Liver (tissue), 3 donors: ENCODE results near the gene TAGLN.

Source experiments
- EGR1 ChIP-seq, 2 donors: IDR thresholded peaks; 2 replicates each; pipeline ENCODE4 v1.6.1; 2016 to 2018; ENCODE audit warnings: antibody characterized with exemption in 2 of 2, low read depth in 2 of 2
- FOXA1 ChIP-seq: IDR thresholded peaks from 2 replicates; pipeline ENCODE4 v1.6.1; 2016; ENCODE audit warnings: antibody characterized with exemption
- GABPA ChIP-seq, 2 donors: IDR thresholded peaks in 1 of 2; conservative IDR thresholded peaks in 1 of 2; 2 replicates each; pipeline ENCODE4 v1.6.1; 2016; ENCODE audit warnings: antibody characterized with exemption in 2 of 2, mild to moderate bottlenecking in 1 of 2, moderate library complexity in 1 of 2
- JUND ChIP-seq, 2 donors: IDR thresholded peaks; 2 replicates each; pipeline ENCODE4 v1.6.1; 2016; ENCODE audit warnings: antibody characterized with exemption in 2 of 2
- MAX ChIP-seq: IDR thresholded peaks from 2 replicates; pipeline ENCODE4 v1.6.1; 2016; ENCODE audit warnings: antibody characterized with exemption
- RAD21 ChIP-seq, 2 donors: IDR thresholded peaks; 2 replicates each; pipeline ENCODE4 v1.6.1; 2016; ENCODE audit warnings: antibody characterized with exemption in 2 of 2, mild to moderate bottlenecking in 2 of 2
- RXRA ChIP-seq, 2 donors: IDR thresholded peaks; 2 replicates each; pipeline ENCODE4 v1.6.1; 2017 to 2018; ENCODE audit warnings: antibody characterized with exemption in 2 of 2, mild to moderate bottlenecking in 1 of 2
- SP1 ChIP-seq: IDR thresholded peaks from 2 replicates; pipeline ENCODE4 v1.6.1; 2018; ENCODE audit warnings: antibody characterized with exemption, mild to moderate bottlenecking
- TAF1 ChIP-seq: conservative IDR thresholded peaks from 2 replicates; pipeline ENCODE4 v1.6.1; 2016; ENCODE audit warnings: antibody characterized with exemption, mild to moderate bottlenecking
- YY1 ChIP-seq: IDR thresholded peaks from 2 replicates; pipeline ENCODE4 v1.6.1; 2016; ENCODE audit warnings: antibody characterized with exemption, mild to moderate bottlenecking
- TF ChIP-seq, protein P1 (sequence below): fragments of 150-350 bp; IDR thresholded peaks from 2 replicates; pipeline ENCODE4 v1.5.1; 2017; ENCODE audit warnings: improper control_type of control experiment, low read depth, low read length; ENCODE audit not compliant: missing input control
- TF ChIP-seq, protein P2 (sequence below): IDR thresholded peaks from 2 replicates; pipeline ENCODE4 v1.6.1; 2016; ENCODE audit warnings: antibody characterized with exemption, mild to moderate bottlenecking
- TF ChIP-seq, protein P3 (sequence below): IDR thresholded peaks from 2 replicates; pipeline ENCODE4 v1.6.1; 2016; ENCODE audit warnings: antibody characterized with exemption
- donor health status: healthy.
- donor health status: healthy.

- TF ChIP-seq, protein P1, sequence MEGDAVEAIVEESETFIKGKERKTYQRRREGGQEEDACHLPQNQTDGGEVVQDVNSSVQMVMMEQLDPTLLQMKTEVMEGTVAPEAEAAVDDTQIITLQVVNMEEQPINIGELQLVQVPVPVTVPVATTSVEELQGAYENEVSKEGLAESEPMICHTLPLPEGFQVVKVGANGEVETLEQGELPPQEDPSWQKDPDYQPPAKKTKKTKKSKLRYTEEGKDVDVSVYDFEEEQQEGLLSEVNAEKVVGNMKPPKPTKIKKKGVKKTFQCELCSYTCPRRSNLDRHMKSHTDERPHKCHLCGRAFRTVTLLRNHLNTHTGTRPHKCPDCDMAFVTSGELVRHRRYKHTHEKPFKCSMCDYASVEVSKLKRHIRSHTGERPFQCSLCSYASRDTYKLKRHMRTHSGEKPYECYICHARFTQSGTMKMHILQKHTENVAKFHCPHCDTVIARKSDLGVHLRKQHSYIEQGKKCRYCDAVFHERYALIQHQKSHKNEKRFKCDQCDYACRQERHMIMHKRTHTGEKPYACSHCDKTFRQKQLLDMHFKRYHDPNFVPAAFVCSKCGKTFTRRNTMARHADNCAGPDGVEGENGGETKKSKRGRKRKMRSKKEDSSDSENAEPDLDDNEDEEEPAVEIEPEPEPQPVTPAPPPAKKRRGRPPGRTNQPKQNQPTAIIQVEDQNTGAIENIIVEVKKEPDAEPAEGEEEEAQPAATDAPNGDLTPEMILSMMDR, result no peak
- no peak for TF ChIP-seq RXRA (IDR thresholded peaks at IDR 0.05)
- TF ChIP-seq GABPA (IDR thresholded peaks at IDR 0.05 in 1 of 2, conservative IDR thresholded peaks at IDR 0.05 in 1 of 2), result no peak
- TF ChIP-seq, protein P2, sequence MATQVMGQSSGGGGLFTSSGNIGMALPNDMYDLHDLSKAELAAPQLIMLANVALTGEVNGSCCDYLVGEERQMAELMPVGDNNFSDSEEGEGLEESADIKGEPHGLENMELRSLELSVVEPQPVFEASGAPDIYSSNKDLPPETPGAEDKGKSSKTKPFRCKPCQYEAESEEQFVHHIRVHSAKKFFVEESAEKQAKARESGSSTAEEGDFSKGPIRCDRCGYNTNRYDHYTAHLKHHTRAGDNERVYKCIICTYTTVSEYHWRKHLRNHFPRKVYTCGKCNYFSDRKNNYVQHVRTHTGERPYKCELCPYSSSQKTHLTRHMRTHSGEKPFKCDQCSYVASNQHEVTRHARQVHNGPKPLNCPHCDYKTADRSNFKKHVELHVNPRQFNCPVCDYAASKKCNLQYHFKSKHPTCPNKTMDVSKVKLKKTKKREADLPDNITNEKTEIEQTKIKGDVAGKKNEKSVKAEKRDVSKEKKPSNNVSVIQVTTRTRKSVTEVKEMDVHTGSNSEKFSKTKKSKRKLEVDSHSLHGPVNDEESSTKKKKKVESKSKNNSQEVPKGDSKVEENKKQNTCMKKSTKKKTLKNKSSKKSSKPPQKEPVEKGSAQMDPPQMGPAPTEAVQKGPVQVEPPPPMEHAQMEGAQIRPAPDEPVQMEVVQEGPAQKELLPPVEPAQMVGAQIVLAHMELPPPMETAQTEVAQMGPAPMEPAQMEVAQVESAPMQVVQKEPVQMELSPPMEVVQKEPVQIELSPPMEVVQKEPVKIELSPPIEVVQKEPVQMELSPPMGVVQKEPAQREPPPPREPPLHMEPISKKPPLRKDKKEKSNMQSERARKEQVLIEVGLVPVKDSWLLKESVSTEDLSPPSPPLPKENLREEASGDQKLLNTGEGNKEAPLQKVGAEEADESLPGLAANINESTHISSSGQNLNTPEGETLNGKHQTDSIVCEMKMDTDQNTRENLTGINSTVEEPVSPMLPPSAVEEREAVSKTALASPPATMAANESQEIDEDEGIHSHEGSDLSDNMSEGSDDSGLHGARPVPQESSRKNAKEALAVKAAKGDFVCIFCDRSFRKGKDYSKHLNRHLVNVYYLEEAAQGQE, result no peak
- TF ChIP-seq JUND (IDR thresholded peaks at IDR 0.05), result no peak
- no peak for TF ChIP-seq SP1
- TF ChIP-seq TAF1, result no peak
- no peak for TF ChIP-seq EGR1 (IDR thresholded peaks at IDR 0.05; ENCODE audit: low read depth in 2 of 2)
- TF ChIP-seq, protein P3, sequence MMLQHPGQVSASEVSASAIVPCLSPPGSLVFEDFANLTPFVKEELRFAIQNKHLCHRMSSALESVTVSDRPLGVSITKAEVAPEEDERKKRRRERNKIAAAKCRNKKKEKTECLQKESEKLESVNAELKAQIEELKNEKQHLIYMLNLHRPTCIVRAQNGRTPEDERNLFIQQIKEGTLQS, result no peak
- TF ChIP-seq MAX, result no peak
- TF ChIP-seq YY1, result no peak
- TF ChIP-seq FOXA1, result no peak
- TF ChIP-seq RAD21 (IDR thresholded peaks at IDR 0.05), result no peak
Measured at GRCh38 chr11:117219001-117219400, 19.8 kb downstream of the TAGLN start.
